ENCODE results near the gene SLC7A10. TPM values are rescaled to one million over a fixed set of nuclear protein-coding genes. Genes with fewer than 3 reads are reported as not detected.
"Not testable (repeated sequence)": the region's sequence is repeated elsewhere in the genome, so short reads cannot be mapped to it uniquely, and the experiment has no call there.

SLC7A10 gene
- total RNA-seq, 2 donors from 2014 or later, result not detected

DNA sequence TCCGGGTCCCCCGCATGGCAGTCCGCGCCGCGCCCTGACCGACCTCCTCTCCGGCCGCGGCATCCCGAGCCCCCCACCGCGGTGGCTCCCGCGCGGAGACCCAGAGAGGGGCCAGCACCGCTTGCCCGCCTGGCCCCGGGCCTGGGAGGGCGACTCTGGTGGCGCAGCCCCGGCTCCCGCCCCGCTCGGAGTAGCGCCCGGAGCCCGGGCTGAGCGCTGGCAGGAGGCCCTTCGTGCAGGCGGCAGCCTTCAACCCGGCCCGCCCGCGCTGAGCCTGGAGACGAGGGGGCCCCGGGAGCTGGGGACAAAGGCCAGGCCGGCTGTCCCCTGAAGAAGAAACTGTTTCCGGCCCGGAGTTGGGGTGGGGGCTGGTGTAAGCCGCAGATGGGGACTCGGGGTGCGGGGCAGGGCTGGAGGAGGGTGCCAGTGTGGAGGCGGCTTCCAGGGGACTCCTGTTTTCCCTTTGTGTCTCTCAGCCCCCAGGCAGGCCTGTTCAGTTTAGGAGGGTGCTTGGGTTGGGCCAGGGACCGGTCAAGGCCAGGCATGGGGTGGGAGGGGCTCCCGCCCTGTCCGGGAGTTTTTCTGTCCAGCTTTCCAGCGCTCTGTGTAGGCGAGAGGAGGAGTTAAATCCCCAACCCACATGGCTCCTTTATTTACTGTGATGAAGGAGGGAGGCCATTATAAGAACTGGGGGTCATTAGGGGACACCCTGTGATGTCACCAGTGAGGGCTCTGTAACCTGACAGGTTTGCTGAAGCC, 30.6 kb downstream of the SLC7A10 start:
- peak in 1 of 2 donors; percentile 19 for ATAC-seq (replicated peaks in 1 of 2)
- no peak for DNase-seq
- Mint-ChIP-seq H3K9me3 (no peaks in the 10 kb centered on the region), H3K27me3 (ENCODE audit: low read depth) (peaks cover 32% of the 10 kb centered on the region), H3K36me3 (ENCODE audit: insufficient read depth in 2 of 2) (no peaks in the 10 kb centered on the region), H3K4me1 (ENCODE audit: low read depth) (no peaks in the 10 kb centered on the region), H3K27ac (no peak overlapping the region), H3K4me3 (peak overlapping the region; percentile 36 to 55)

DNA sequence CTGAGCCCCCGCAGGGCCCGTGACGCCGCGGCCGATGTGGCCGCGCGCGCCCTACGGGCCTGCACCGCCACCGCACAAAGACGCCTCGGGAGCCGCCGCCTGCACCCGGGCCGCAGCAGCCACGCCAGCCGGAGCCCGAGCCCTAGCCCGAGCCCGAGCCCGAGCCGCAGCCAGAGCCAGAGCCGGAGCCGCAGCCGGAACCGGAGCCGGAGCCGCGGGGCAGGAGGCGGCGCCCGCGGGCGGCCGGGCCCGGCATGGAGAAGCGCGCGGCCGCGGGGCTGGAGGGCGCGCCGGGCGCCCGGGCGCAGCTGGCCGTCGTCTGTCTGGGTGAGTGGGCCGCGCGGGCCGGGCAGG, 31.1 kb downstream of the SLC7A10 start:
- no peak overlapping the region for H3K27ac Mint-ChIP-seq
- DNase-seq (no peak), ATAC-seq (replicated peaks in 1 of 2) (peak; percentile 34 to 44)
- H3K27me3 Mint-ChIP-seq (ENCODE audit: low read depth), result peaks cover 32% of the 10 kb centered on the region
- H3K9me3 Mint-ChIP-seq, result no peaks in the 10 kb centered on the region
- H3K4me3 Mint-ChIP-seq, result no peak overlapping the region
- H3K4me1 Mint-ChIP-seq (ENCODE audit: low read depth), result no peaks in the 10 kb centered on the region
- no peaks in the 10 kb centered on the region for H3K36me3 Mint-ChIP-seq (ENCODE audit: insufficient read depth in 2 of 2)

- DNase-seq, result no peak
- peaks cover 32% of the 10 kb centered on the region for H3K27me3 Mint-ChIP-seq (ENCODE audit: low read depth)
- peak; percentile 35 to 40 for ATAC-seq (replicated peaks in 1 of 2)
- H3K36me3 Mint-ChIP-seq (ENCODE audit: insufficient read depth in 2 of 2), result no peaks in the 10 kb centered on the region
- no peaks in the 10 kb centered on the region for H3K4me1 Mint-ChIP-seq (ENCODE audit: low read depth)
- H3K4me3 Mint-ChIP-seq, result peak within 1 kb of the TSS; percentile 64 to 65
- no peaks in the 10 kb centered on the region for H3K9me3 Mint-ChIP-seq
- H3K27ac Mint-ChIP-seq, result no peak within 1 kb of the TSS
Measured at GRCh38 chr19:33193865-33194362, 31.7 kb downstream of the SLC7A10 start, which contains the start of gene LRP3. TSS of gene LRP3 (plus strand) at chr19:33194330. CDS start at chr19:33194786, 456 bp downstream.

DNA sequence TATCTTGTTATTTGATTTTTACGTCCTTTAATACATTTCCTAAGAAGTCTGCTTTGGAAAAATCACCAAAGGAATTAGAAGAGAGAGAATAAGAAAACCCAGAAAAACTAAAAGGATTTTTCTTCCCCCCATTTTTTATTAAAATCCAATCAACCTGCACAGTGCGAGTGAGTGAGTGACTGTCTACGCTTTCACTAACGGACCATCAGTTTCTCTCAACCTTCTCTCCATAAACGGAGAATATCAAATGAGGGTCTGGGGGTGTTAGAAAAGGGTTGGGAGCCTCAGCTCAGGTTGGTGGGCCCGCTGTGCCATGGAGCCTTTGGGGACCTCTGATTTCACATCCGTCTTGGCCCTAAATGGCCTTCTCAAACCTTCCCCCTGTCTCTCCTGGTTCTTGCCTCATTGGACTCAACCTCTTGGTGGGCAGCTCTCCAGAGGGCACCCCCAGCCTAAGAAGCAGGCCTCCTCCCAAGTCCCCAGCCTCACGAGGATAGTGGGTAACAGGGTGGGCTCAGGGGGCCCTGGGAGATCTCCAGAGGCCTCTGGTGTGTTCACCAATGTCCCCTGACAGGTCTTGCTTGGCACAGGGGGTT, 32.3 kb downstream of the SLC7A10 start:
- Mint-ChIP-seq H3K36me3 (ENCODE audit: insufficient read depth in 2 of 2) (no peaks in the 10 kb centered on the region), H3K9me3 (no peaks in the 10 kb centered on the region), H3K27me3 (ENCODE audit: low read depth) (peaks cover 32% of the 10 kb centered on the region), H3K27ac (no peak overlapping the region), H3K4me3 (peak overlapping the region; percentile 64 to 65), H3K4me1 (ENCODE audit: low read depth) (no peaks in the 10 kb centered on the region)
- DNase-seq (no peak), ATAC-seq (replicated peaks in 1 of 2) (no peak)

DNA sequence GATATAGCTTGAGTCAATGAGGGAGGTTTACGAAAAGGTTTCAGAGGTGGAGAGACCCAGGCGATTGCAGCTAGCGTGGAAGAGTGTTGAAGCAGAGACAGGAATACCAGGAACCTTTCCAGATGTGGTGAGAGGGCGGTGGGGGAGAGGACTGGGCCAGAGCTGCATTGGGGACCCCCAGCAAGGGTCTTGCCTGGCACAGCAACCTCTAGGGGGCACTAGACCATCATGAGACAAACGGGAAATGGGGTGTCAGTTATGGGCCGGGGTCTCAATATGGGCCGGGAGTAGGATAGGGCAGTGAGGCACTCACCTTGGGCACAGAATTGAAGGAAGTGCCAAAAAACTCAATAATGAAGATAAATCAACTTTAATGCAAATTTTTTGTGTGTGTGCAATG, 33.6 kb downstream of the SLC7A10 start:
- H3K27me3 Mint-ChIP-seq (ENCODE audit: low read depth), result peaks cover 32% of the 10 kb centered on the region
- H3K4me1 Mint-ChIP-seq (ENCODE audit: low read depth), result no peaks in the 10 kb centered on the region
- H3K36me3 Mint-ChIP-seq (ENCODE audit: insufficient read depth in 2 of 2), result no peaks in the 10 kb centered on the region
- H3K9me3 Mint-ChIP-seq, result no peaks in the 10 kb centered on the region
- H3K4me3 Mint-ChIP-seq, result no peak overlapping the region
- H3K27ac Mint-ChIP-seq, result no peak overlapping the region
- ATAC-seq (replicated peaks in 1 of 2) (no peak), DNase-seq (no peak)

DNA sequence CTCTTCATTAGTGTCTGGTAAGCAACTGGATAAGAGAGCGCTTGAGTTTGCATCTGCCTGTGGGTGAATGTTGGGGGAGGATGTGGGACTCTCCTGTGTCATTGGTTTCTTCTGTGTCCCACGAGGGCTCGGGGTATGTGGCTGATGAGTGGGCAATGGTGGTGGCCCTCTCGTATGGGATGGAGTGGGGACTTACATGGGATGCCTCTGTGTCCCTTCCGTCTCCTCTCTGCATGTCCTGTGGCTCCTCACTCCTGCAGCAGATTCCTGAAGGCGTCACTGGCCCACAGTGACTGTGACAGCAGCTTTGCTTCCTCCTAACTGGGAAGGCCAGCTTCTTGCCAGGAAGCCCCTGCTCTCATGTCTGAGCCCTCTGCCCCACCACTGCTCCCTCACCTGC, 34.1 kb downstream of the SLC7A10 start:
- Mint-ChIP-seq H3K27me3 (ENCODE audit: low read depth) (peaks cover 26% of the 10 kb centered on the region), H3K27ac (no peak overlapping the region), H3K4me1 (ENCODE audit: low read depth) (peaks cover 3% of the 10 kb centered on the region), H3K36me3 (ENCODE audit: insufficient read depth in 2 of 2) (no peaks in the 10 kb centered on the region), H3K9me3 (no peaks in the 10 kb centered on the region), H3K4me3 (no peak overlapping the region)
- DNase-seq, result no peak
- no peak for ATAC-seq (replicated peaks in 1 of 2)

GRCh38 chr19:33191092-33191491, 34.6 kb downstream of the SLC7A10 start:
- not testable (repeated sequence) for H3K27ac Mint-ChIP-seq; H3K36me3 Mint-ChIP-seq (ENCODE audit: insufficient read depth in 2 of 2); DNase-seq; H3K4me3 Mint-ChIP-seq; H3K9me3 Mint-ChIP-seq; H3K4me1 Mint-ChIP-seq (ENCODE audit: low read depth); ATAC-seq (replicated peaks in 1 of 2)
- peaks cover 25% of the 10 kb centered on the region for H3K27me3 Mint-ChIP-seq (ENCODE audit: low read depth)

GRCh38 chr19:33189453-33189852, 36.2 kb downstream of the SLC7A10 start:
- peaks cover 12% of the 10 kb centered on the region for H3K4me1 Mint-ChIP-seq (ENCODE audit: low read depth)
- peaks cover 25% of the 10 kb centered on the region for H3K27me3 Mint-ChIP-seq (ENCODE audit: low read depth)
- H3K9me3 Mint-ChIP-seq, result no peaks in the 10 kb centered on the region
- H3K36me3 Mint-ChIP-seq (ENCODE audit: insufficient read depth in 2 of 2), result no peaks in the 10 kb centered on the region
- DNase-seq (no peak), ATAC-seq (replicated peaks in 1 of 2) (no peak)
- no peak overlapping the region for H3K27ac Mint-ChIP-seq
- no peak overlapping the region for H3K4me3 Mint-ChIP-seq

DNA sequence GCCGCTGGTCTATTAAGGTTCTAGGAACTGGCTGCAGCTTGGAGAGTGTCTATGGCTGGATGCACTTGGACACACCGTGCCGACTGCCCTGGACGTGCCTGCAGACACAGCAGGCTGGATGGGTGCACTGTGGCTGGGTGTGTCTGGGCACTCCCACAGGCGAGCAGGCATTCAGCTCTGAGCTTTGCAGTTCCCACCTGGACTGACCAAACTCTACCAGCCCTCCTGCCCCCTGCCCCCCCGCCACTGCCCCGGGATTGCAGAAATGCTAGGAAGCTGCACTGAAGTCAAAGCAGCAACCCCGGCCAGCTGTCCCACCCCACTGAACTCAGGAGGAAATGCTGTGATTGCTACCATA, 38.5 kb downstream of the SLC7A10 start:
- Mint-ChIP-seq H3K27me3 (ENCODE audit: low read depth) (peaks cover 8% of the 10 kb centered on the region), H3K27ac (no peak overlapping the region), H3K4me3 (no peak overlapping the region), H3K4me1 (ENCODE audit: low read depth) (peaks cover 12% of the 10 kb centered on the region), H3K9me3 (no peaks in the 10 kb centered on the region), H3K36me3 (ENCODE audit: insufficient read depth in 2 of 2) (no peaks in the 10 kb centered on the region)
- ATAC-seq (replicated peaks in 1 of 2), result no peak
- no peak for DNase-seq

DNA sequence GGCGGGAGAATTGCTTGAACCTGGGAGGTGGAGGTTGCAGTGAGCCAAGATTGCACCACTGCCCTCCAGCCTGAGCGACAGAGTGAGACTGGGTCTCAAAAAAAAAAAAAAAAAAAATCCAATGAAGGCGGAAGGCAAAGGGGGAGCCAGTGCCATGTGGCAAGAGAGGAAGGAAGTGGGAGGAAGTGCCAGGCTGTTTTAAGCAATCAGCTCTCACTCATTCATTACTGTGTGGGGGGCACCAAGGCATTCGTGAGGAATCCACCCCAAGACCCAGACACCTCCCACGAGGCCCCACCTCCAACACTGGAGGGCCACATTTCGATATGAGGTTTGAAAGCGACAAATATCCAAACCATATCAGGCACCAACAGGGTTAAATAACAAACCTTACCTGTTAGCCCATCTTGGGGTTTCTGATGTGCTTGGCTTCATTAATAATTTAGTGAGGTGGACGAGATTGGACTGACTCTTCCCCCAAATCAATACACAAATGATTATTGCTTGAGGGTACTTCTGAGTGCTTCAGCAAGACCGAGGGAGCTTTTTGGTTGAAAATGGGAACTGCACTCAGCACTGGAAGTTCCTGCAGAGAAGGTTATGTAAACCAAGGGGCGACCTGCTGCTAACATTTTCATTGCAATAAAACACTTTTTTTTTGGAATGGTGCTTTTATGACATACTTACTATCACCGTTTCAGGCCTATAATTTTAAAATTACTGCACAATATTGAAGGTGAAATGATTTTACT, 39.0 kb downstream of the SLC7A10 start:
- no peaks in the 10 kb centered on the region for H3K9me3 Mint-ChIP-seq
- DNase-seq (no peak), ATAC-seq (replicated peaks in 1 of 2) (no peak)
- H3K4me3 Mint-ChIP-seq, result no peak overlapping the region
- H3K27me3 Mint-ChIP-seq (ENCODE audit: low read depth), result peaks cover 3% of the 10 kb centered on the region
- no peak overlapping the region for H3K27ac Mint-ChIP-seq
- no peaks in the 10 kb centered on the region for H3K36me3 Mint-ChIP-seq (ENCODE audit: insufficient read depth in 2 of 2)
- H3K4me1 Mint-ChIP-seq (ENCODE audit: low read depth), result peaks cover 12% of the 10 kb centered on the region

GRCh38 chr19:33177417-33177979, 48.2 kb downstream of the SLC7A10 start:
- peaks cover 46% of the 10 kb centered on the region for H3K4me1 Mint-ChIP-seq (ENCODE audit: low read depth)
- DNase-seq (no peak), ATAC-seq (replicated peaks in 1 of 2) (no peak)
- peaks cover 4% of the 10 kb centered on the region for H3K27me3 Mint-ChIP-seq (ENCODE audit: low read depth)
- H3K4me3 Mint-ChIP-seq, result peak overlapping the region; percentile 93 to 96
- H3K9me3 Mint-ChIP-seq, result no peaks in the 10 kb centered on the region
- peak overlapping the region; percentile 100 for H3K27ac Mint-ChIP-seq
- peaks cover 0 to 5% of the 10 kb centered on the region in 2 donors for H3K36me3 Mint-ChIP-seq (ENCODE audit: insufficient read depth in 2 of 2)

DNA sequence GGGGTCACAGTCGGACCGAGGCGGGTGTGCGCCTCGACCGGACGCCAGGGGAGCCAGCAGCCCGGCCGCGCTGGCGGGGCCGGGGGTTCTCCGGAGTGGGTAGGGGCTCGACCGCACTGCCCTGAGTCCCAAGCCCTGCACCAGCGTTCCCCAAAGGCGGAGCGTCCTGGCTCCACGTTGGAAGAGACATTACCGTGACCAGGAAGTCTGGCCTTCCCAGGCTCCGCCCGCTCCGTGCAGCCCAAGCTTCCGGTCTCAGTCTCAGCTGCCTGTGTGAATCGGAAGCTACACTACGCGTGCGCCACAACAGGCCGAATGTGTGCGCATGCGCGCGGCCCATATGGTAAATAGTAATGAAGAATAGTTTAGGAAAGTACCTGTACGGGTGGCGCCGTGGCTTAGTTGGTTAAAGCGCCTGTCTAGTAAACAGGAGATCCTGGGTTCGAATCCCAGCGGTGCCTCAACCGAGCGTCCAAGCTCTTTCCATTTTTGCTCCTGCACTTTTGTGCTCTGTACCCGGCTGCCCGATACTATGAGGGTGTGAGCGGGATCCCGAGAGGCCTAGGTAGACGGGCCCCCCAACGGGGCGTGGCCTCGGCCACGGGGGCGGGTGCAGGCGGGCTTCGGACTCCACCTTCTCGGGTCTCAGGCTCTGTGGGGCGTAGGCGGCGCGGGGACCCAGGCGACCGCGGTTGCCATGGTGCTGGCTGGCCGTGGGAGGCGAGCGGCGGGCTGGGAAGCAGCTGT, 48.8 kb downstream of the SLC7A10 start:
- peaks cover 4% of the 10 kb centered on the region for H3K27me3 Mint-ChIP-seq (ENCODE audit: low read depth)
- H3K4me3 Mint-ChIP-seq, result peak overlapping the region; percentile 93 to 96
- H3K9me3 Mint-ChIP-seq, result no peaks in the 10 kb centered on the region
- peak overlapping the region; percentile 100 for H3K27ac Mint-ChIP-seq
- ATAC-seq (replicated peaks in 1 of 2) (peak; percentile 89 to 91), DNase-seq (peak; percentile 94 to 96)
- H3K4me1 Mint-ChIP-seq (ENCODE audit: low read depth), result peaks cover 49% of the 10 kb centered on the region
- H3K36me3 Mint-ChIP-seq (ENCODE audit: insufficient read depth in 2 of 2), result peaks cover 0 to 7% of the 10 kb centered on the region in 2 donors
